Upper lobe of left lung (tissue), 6 donors: ENCODE results near the gene PLSCR2. TPM values are rescaled to one million over a fixed set of nuclear protein-coding genes. Genes with fewer than 3 reads are reported as not detected.

Source experiments
- ATAC-seq, 2 donors: fragments of 200-7000 bp; cut with Tn5 transposase; one replicate each; pipeline ENCODE4 v1.9.1; 2022; ENCODE audit warnings: mild to moderate bottlenecking in 2 of 2, moderate library complexity in 2 of 2; ENCODE audit not compliant: low FRiP score in 2 of 2
- DNase-seq, 2 donors: peaks; one replicate each; pipeline ENCODE4 v3.0.0-alpha.2; 2019 to 2020
- H3K27ac ChIP-seq, 4 donors: fragments of 200-600 bp; sonication (generic); one replicate each; pipeline ENCODE4 v1.5.1; 2016 to 2019
- H3K27me3 ChIP-seq, 4 donors: fragments of 200-600 bp; sonication (generic); one replicate each; pipeline ENCODE4 v1.5.1; 2017 to 2019
- H3K36me3 ChIP-seq, 4 donors: fragments of 200-600 bp; sonication (generic); one replicate each; pipeline ENCODE4 v1.5.1; 2016 to 2019
- H3K4me1 ChIP-seq, 4 donors: fragments of 200-600 bp; sonication (generic); one replicate each; pipeline ENCODE4 v1.5.1; 2018 to 2019
- H3K4me3 ChIP-seq, 4 donors: fragments of 200-600 bp; sonication (generic); one replicate each; pipeline ENCODE4 v1.5.1; 2017 to 2019; ENCODE audit warnings: mild to moderate bottlenecking in 2 of 4, moderate library complexity in 1 of 4
- H3K9me3 ChIP-seq, 4 donors: fragments of 200-600 bp; sonication (generic); one replicate each; pipeline ENCODE4 v1.5.1; 2018 to 2019
- EP300 ChIP-seq, 4 donors: sonication (generic); formaldehyde crosslinking; IDR thresholded peaks; one replicate each; pipeline ENCODE4 v1.5.1; 2017; ENCODE audit warnings: antibody characterized with exemption in 4 of 4, control low read depth in 2 of 4
- POLR2A ChIP-seq, 4 donors: fragments of 450-650 bp; IDR thresholded peaks; one replicate each; pipeline ENCODE4 v1.5.1; 2016 to 2017; ENCODE audit warnings: antibody characterized with exemption in 4 of 4, mild to moderate bottlenecking in 2 of 4
- POLR2AphosphoS5 ChIP-seq, 2 donors: sonication (generic); formaldehyde crosslinking; IDR thresholded peaks; one replicate each; pipeline ENCODE4 v1.5.1; 2017; ENCODE audit warnings: antibody characterized with exemption in 2 of 2
- WGBS, 2 donors: methylation state at CpG; one replicate each; pipeline ENCODE4 v1.1.5; 2017 to 2018; 5-methylcytosine and 5-hydroxymethylcytosine counted together
- total RNA-seq, 6 donors: library from RNA; depleted of rRNA in 4 of 6; stranded (reverse); fragments of >200 nt in 4 of 6; gene quantifications; one replicate each; pipeline versions ENCODE4 v1.1.0 to v1.2.1, GENCODE V29; 2016 to 2021
- TF ChIP-seq, protein P1 (sequence below), 6 experiments: fragments of 450-650 bp in 4 of 6; fragments of 200-600 bp in 2 of 6; sonication (generic) in 2 of 6; IDR thresholded peaks; one replicate each; pipeline ENCODE4 v1.5.1; 2016 to 2019; ENCODE audit warnings: antibody characterized with exemption in 6 of 6
- donor health status: DM: no; HTN: no; CAD: no; lungs with moderate emphysema.
- donor health status: DM: no; HTN: yes; CAD: no; lungs with severe emphysema.

The PLSCR2 gene, protein sequence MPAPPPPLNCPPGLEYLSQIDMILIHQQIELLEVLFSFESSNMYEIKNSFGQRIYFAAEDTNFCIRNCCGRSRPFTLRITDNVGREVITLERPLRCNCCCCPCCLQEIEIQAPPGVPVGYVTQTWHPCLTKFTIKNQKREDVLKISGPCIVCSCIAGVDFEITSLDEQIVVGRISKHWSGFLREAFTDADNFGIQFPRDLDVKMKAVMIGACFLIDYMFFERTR
- total RNA-seq, result under 1 TPM in 1 of 6 donors, not detected in 5; 0.31 TPM

- 12 to 13% methylated on average over 18 to 35 of the region's 51 CpGs for WGBS, 2 donors
- peak; percentile 92 to 95 for ATAC-seq
- Histone ChIP-seq H3K9me3 (no peaks in the 10 kb centered on the region), H3K27ac (peak within 1 kb of the TSS; percentile 50 to 87 (median 79)), H3K27me3 (no peaks in the 10 kb centered on the region), H3K4me1 (peaks cover 0 to 15% (median 2%) of the 10 kb centered on the region in 4 donors), H3K36me3 (no peaks in the 10 kb centered on the region), H3K4me3 (peak within 1 kb of the TSS; percentile 12 to 70 (median 54))
- TF ChIP-seq, protein P1, sequence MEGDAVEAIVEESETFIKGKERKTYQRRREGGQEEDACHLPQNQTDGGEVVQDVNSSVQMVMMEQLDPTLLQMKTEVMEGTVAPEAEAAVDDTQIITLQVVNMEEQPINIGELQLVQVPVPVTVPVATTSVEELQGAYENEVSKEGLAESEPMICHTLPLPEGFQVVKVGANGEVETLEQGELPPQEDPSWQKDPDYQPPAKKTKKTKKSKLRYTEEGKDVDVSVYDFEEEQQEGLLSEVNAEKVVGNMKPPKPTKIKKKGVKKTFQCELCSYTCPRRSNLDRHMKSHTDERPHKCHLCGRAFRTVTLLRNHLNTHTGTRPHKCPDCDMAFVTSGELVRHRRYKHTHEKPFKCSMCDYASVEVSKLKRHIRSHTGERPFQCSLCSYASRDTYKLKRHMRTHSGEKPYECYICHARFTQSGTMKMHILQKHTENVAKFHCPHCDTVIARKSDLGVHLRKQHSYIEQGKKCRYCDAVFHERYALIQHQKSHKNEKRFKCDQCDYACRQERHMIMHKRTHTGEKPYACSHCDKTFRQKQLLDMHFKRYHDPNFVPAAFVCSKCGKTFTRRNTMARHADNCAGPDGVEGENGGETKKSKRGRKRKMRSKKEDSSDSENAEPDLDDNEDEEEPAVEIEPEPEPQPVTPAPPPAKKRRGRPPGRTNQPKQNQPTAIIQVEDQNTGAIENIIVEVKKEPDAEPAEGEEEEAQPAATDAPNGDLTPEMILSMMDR (IDR thresholded peaks at IDR 0.05), result no peak
- TF ChIP-seq POLR2AphosphoS5 (IDR thresholded peaks at IDR 0.05) (peak in 1 of 2 donors; percentile 62), POLR2A (IDR thresholded peaks at IDR 0.05) (peak in 2 of 4 donors; percentile 54 to 82), EP300 (IDR thresholded peaks at IDR 0.05) (no peak)
- peak; percentile 84 to 88 for DNase-seq
These were observed at the start of gene PLSCR2 for GRCh38 chr3:146469150-146470017. Gene PLSCR2 (minus strand): TSS chr3:146469561. CDS start chr3:146459904, 9,657 bp downstream.

DNA sequence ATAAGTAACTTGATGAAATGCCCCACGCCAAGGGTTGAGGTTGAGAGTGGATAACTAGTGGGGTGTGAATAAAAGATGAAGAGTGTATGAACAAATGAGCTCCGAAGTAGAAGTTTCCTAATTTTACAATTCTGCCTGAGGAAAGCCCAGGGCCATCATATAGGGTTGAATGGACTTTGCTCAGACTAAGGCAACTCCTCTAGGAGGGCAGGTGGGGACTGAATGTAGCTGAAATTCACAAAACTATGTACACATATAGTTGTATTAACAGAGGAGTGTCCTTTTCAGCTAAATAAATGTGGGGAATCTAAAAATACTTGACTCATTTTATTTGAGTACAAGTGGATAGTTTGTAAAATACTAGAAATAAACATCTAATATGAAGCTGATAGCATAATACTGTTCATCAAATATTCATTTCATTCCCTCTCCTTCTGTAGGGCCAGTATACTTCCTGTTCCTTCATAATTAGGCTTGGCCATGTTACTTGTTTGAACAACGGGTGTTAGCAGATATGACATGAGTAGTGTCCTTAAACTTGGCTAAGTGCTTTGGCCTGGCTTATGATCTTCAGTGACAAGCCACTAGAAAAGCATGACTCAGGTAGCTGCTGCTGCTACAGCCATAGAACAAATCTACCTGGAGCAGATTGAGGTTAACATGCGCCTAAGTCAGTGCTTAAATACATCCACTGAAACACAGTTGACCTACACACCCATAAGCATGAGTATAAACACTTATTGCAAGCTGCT, 48.5 kb upstream of the PLSCR2 start:
- TF ChIP-seq, protein P1 (IDR thresholded peaks at IDR 0.05), result no peak
- peak in 1 of 2 donors; percentile 14 for TF ChIP-seq POLR2AphosphoS5 (IDR thresholded peaks at IDR 0.05)
- TF ChIP-seq EP300 (IDR thresholded peaks at IDR 0.05), result peak in 1 of 4 donors; percentile 48
- TF ChIP-seq POLR2A (IDR thresholded peaks at IDR 0.05), result no peak
- H3K4me1 ChIP-seq, result peaks cover 0 to 14% (median 5%) of the 10 kb centered on the region in 4 donors
- H3K36me3 ChIP-seq, result peaks cover 0 to 84% (median 12%) of the 10 kb centered on the region in 4 donors
- peak overlapping the region in 2 of 4 donors; percentile 13 to 45 for H3K27ac ChIP-seq
- no peak overlapping the region for H3K4me3 ChIP-seq
- H3K27me3 ChIP-seq, result no peaks in the 10 kb centered on the region
- DNase-seq, result peak in 1 of 2 donors; percentile 62
- 54 to 77% methylated on average over 4 of the region's 4 CpGs for WGBS, 2 donors
- ATAC-seq, result peak; percentile 64 to 87
- H3K9me3 ChIP-seq, result no peaks in the 10 kb centered on the region

- ATAC-seq, result no peak
- Histone ChIP-seq H3K27ac (no peak overlapping the region), H3K36me3 (peaks cover 0 to 59% (median 7%) of the 10 kb centered on the region in 4 donors)
These were observed 44.2 kb upstream of the PLSCR2 start for GRCh38 chr3:146513386-146514051.

More at GRCh38 chr3:146513386-146514051, 44.2 kb upstream of the PLSCR2 start:
- Histone ChIP-seq H3K4me3 (no peak overlapping the region), H3K9me3 (no peaks in the 10 kb centered on the region), H3K4me1 (peaks cover 0 to 13% (median 10%) of the 10 kb centered on the region in 4 donors), H3K27me3 (no peaks in the 10 kb centered on the region)
- no peak for DNase-seq
- 82 to 91% methylated on average over 2 of the region's 2 CpGs for WGBS, 2 donors
- TF ChIP-seq POLR2AphosphoS5 (IDR thresholded peaks at IDR 0.05) (no peak), EP300 (IDR thresholded peaks at IDR 0.05) (no peak), POLR2A (IDR thresholded peaks at IDR 0.05) (no peak)
- TF ChIP-seq, protein P1 (IDR thresholded peaks at IDR 0.05), result no peak
